Left hindlimb (tissue), 1 donor: ENCODE measurements around the gene SMG6.
"Not testable (repeated sequence)": the region's sequence is repeated elsewhere in the genome, so short reads cannot be mapped to it uniquely, and the experiment has no call there.

Experiments used
- DNase-seq: peaks from one replicate; pipeline ENCODE4 v3.0.0-alpha.2; 2018

The SMG6 gene

DNA sequence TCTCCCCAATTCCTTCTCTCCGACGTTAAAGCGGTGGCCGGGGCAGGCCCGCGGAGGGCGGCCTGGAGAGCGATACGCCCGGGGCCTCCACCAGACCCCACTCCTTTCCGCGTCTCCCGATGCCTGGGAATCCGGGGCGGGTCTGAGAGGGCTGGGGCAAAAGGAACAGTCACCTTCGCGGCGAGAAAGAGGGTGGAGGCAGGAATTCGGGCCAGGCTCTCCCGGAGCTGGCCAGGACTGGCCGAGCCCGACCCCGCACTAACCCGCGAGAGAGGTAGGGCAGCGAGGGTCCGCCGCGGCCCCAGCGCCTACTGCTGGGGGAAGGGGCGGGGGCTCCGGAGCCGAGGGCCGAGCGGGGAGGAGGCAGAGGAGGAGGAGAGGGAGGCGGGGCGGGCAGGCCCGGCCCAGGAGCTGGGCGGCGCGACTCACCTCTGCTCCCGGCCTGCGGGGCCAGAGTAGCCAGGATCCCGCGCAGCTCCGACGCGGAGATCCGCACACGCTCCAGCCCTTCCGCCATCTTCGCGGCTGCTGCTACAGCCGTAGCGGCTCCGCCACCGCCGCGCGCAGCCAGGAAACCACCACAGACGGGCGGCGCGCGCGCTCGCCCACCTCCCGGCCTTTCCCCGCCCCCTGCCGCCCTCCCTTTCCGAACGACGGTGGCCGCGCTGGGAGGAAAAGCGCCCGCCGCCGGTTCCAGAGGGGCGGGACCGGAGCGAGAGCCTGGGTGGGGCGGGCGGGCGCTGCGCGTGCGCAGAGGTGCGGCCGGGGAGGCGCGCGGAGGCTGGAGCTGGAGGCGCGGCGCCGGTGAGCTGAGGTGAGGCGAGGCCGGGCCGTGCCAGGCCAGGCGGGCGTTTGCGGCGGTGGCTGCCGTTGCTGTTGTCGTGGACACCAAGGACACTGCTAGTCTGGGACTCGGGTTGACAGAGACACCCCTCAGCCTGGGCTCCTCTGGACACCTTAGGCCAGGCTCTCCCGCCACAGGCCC, at the start of gene SMG6, which contains the start of gene SRR:
Gene SMG6 (minus strand): TSS at position 582 of the 985 bp plus-strand sequence. CDS start 65 bp downstream, at position 517.
Gene SRR (plus strand): TSS at position 747 of the 985 bp plus-strand sequence. CDS start 11,611 bp downstream, outside the sequence.
- peak; percentile 96 for DNase-seq

DNA sequence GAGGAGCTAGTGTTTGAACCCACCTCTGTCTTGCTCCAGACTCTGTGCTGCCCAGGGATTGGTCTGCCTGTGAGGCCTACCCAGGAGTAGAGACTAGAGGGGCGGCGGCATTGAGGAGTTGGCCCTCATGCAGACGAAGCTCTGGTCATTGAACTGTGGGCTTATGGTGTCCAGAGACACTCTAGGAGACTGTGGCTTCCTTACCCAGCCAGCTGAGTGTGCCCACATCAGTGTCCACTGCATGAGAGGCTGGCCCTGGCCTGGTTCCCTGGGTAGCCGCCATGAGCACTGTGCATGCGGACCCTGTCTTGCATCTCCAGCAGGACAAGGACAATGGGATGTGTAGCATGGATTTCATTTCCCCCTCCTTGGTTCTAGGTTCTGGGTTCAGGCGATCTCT, 47.7 kb upstream of the SMG6 start:
- DNase-seq: no peak

DNA sequence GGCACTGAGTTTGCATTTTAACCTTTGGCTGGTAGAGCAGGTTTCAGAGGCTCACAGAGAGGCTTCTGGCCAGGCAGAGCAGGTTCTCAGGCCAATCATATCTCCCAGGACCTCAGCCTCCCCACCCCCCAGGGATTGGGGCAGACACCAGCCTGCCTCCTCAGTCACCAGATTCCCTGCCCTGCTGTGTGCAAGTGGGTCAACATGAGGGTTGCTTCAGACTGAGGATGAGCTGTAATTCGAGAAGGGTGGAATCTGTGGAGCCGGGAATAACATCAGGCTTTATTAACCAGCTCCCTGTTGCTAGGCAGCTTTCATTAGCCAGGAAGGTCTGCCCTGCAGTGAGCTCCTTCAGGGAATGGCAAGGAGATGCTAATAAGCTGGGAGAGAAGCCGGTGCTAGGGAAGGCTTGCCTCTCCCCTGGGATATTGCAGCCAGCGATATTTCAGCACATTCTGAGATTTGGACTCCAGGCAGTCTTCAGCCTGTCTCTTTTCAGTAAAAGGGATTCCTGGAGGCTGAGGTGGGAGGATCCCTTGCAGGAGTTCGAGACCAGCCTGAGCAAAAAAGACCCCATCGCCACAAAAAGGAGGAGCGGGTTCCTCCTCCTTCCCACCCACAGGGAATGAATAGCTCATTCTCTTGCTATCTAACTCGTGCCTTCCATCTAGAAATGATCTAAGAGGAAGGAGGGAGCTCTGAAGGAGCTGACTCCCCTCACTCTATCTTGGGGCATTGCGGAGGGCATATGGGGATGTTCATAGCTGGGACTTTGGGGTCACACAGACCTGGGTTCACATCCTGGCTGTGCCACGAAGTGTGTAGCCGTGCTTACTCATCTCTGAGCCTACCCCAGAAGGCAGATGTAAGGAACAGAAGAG, 44.5 kb upstream of the SMG6 start:
- no peak for DNase-seq

DNA sequence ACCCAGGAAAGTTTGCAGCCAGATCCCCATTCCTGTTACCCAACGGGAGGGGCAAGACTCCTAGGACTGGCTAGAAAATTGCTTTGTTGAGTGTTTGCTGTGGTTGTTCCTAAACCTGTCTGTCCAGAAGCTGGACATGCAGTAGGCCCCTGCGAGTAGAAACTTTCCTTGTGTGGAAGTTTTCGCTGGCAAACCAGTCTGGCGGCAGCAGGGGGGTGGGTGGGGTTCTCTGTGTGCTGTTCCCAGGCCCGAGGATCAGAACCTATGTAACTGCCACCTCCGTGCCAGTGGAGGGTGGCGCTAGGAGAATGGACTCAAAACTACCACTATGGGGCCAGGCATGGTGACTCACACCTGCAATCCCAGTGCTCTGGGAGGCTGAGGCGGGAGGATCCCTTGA, 42.9 kb upstream of the SMG6 start:
- no peak for DNase-seq

DNA sequence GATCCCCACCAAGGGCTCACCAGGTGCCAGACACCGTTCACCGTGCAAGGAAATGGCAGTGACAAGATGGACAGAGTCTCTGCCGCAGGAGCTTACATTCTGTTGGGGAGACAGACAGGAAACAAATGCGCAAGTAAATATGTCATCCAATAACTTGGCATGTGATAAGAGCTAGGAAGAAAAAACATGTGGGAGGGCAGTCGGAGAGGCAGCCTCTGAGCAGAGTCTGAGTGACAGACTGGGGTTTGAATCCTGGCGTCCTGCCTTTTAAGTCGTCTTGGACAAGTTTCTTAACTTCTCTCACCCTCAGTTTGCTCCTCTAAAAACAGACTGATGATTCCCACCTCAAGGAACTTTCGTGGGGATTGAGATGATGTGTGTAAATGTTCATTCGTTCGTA, 40.9 kb upstream of the SMG6 start:
- DNase-seq: no peak

DNA sequence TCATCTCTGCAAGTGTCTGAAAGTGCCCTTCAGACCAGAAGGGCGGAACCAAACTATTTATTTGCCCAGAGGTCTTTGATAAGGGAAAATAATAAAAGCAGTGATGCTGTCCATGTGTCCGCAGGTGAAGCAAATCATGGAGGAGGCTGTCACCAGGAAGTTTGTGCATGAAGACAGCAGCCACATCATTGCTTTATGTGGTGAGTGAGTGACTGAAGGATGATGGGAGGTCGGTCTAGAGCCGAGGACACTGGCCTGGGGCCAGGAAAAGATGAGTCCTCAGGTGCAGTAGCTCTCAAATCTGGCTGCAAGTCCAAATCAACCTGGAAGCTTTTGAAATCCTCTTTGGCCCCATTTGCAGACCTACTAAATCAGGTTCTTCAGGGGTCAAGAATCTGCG, 39.8 kb upstream of the SMG6 start:
- DNase-seq: no peak

DNA sequence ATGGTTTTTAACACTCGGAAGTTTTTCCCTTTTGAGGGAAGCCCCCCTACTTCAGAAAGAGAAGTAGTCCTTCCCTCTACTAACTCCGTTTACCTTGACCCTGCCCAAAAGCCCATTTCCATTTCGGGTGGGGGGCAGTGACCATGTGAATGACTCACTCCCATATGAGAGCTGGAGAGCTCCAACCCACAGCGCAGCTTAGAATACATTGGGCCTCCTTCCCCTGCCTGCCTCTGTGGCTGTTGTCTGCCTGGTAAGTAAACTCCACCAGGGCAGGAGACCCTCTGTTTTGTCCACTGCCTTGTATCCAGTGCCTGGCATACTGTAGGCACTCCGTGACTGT, 34.7 kb upstream of the SMG6 start:
- DNase-seq: no peak

DNA sequence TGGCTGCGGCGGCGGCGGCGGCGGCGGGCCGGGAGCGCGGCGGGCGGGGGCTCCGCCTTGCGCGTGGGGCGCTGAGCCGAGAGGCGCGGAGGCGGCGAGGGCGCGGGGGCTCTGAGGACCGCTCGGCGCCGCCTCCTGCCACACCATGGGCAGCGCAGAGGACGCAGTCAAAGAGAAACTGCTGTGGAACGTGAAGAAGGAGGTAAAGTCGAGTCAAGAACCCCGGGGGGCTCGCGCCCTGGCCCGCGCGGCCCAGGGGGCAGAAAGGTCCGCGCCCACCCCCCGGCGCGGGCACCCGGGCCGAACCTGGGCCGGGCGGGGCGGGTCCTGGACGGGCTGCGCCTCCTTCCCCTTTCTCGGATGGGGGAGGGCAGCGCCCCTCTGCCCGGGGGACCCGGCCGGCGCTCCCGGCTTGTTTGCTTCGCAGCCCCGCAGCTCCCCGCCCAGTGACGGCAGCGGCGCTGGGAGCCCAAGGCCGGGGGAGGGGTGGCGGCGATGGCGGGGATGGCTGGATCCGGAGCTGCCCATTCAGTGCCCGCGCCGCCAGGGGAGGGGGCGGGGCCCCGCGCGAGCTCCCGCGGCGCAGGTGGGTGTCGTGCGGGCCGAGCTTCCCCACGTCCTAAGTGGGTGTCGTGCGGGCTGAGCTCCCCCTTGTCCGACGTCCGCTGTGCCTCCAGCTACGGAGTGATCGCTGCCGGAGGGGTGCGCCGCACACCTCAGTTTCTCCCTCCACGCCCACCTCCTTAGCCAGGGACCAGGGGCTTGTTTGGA, 34.1 kb upstream of the SMG6 start:
- DNase-seq: peak; percentile 71

DNA sequence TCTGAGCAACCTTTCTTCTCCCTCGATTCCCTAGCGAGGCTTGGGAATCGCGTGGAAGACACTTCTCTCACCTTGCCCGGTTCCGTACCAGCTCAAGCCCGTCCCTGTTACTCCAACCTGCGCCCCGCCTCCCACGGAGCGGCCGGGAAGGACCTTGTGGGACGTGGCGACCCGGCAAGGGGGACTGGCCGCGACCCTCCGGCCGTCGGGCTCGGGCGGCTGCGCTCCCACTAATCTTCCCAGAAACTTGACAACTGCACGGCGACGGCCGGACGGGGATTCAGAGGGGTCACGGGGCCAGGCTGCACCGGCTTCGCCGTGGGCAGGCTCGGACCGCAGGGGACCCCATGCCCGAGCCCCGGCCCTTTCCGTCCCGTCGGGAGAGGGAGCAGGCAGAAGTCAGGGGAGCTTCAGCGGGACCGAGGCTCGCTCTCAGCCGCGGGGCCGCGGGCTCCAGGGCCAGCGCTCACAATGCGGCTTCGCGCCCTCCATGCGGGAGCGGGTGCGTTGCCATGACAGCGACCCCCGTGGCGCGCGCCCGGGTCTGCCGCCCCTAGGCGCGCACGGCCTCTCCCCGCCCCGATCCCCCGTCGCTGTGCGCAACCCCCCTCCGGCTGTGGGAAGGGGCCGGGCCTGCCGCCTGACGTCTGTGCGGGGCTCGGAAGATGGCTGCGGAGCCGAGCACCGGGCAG, 33.4 kb upstream of the SMG6 start, which contains the start of gene SGSM2:
Gene SGSM2 (plus strand): TSS at position 650 of the 692 bp plus-strand sequence. CDS start 188 bp downstream, outside the sequence.
- peak; percentile 82 for DNase-seq

DNA sequence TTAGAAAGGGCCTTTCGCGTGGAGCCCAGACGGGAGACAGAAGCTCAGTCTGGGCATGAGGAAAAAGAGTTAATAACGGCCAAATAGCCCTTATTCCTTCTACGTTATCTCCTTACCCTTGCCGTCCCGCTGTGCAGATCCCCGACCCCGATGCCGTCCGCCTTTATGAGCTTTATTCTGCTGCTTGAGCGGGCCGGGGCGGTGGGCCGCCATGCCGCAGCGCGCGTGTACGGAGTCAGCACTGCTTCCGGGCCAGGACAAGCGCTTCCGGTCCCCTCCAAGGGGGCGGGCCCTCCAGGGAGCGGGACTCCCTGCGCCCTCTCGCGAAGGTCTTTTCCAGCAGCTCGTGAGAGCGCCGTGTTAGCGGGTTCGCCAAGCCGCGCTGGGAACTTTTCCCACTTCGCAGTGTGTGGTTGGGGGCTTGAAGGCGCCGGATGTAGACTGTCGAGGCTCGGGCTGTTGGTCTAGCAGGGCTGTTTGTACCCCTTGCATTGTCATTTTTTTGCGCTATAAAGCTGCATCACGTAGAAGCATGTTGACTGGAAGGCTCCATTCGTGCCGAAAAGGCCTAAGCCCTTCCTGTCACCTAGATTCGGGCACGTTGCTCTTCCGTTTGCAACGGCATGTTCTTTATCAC, 32.7 kb upstream of the SMG6 start, which contains the start of gene TSR1:
Gene TSR1 (minus strand): TSS at position 243 of the 637 bp plus-strand sequence. CDS start 30 bp downstream, at position 213.
- peak; percentile 94 for DNase-seq

DNA sequence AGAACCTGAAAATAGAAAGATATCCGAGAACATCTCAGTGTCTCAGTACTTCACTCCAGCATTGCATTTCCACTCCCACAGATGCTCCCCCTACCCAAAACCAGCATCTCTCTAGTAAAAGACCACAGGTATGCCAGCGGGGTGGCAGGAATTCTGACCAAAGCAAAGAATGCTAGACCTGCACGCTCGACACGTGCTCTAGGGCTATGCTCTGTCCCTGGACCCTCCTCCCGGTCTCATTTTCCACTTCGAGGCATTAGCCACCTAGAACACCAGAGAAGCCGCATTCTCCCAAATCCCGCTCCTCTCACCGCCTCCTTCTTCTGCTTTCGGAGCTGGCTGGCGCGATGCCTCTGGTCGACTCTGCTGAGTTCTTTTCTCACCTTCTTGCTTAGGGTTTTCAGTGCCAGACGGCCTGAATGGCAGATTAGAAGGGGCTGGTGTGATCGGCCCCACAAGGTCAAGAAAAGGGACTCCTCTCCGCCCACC, 32.2 kb upstream of the SMG6 start:
- no peak for DNase-seq

DNA sequence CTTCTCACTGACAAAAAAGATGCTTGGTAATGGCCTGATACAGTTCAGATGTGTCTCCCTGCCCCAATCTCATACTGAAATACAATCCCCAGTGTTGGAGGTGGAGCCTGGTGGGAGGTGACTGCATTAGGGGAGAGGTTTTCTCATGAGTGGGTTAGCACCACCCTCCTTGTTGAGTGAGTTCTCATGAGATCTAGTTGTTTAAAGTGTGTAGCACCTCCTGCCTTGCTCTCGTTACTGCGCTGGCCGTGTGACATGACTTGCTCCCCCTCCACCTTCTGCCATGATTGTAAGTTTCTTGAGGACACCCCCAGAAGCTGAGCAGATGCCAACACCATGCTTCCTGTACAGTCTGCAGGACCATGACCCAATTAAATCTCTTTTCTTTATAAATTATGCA, 27.7 kb upstream of the SMG6 start:
- no peak for DNase-seq

DNA sequence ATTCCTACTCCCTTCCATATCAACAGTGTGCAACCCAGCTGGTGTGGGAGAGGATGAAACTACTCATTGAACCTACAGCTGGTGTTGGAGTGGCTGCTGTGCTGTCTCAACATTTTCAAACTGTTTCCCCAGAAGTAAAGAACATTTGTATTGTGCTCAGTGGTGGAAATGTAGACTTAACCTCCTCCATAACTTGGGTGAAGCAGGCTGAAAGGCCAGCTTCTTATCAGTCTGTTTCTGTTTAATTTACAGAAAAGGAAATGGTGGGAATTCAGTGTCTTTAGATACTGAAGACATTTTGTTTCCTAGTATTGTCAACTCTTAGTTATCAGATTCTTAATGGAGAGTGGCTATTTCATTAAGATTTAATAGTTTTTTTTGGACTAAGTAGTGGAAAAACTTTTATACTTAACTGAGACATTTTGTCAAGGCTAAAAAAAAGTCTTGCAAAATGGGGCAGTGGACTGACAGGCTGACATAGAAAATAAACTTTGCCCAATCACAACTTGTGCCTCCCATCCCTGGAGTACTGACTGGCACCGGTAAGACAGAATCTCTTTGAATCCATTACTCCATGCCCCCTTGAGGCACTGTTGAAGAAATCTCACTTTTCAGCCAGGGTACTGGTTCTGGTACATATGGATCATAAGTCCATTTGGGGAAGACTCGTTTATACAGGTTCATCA, 20.2 kb upstream of the SMG6 start:
- DNase-seq: no peak

DNA sequence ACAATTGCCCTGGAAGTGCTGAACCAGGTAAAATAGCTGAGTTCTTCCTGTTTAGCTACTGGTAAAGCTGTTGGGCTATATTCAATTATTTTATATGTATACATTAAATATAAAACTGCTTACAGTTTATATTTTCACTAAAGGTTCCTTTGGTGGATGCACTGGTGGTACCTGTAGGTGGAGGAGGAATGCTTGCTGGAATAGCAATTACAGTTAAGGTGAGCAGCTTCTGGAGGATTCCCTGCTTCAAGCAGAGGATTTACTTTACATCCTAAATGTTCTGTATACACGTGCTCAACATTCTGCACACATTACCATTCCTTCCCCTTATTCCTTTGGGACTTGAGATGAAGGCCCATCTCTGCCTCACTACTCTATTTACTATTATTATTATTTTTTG, 17.8 kb upstream of the SMG6 start:
- DNase-seq: no peak

DNA sequence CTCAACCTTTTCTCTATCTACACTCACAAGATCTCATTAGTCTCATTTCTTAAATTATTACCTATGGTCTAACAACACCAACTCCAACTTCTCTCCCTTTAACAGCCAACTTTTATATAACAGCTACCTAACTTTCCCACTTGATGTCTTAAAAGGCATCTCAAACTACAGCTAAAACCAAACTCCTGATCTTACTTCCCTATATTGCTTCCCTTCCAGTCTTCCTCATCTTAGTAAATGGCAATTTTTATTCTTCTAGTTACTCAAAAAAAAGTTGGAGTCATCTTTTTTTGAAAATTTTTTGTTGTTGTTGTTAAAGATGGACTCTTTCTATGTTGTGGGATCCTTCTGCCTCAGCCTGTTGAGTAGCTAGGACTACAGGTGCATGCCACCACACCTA, 15.5 kb upstream of the SMG6 start:
- DNase-seq: no peak

DNA sequence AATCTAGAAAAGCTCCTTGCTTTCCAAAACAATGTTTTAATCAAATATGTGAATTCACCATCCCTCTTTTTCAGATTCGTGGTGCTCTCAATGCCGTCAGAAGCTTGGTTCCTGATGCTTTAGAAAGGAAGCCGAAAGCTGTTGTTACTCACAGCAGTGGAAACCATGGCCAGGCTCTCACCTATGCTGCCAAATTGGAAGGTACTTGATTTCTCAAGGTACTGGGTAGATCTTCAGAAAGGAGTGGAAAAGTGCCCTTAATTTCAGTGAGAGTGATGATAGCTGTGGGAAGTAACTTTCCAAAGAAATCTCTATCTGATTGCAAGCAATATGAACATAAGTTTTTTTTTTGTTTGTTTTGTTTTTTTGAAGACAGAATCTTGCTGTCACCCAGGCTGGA, 14.2 kb upstream of the SMG6 start:
- no peak for DNase-seq

DNA sequence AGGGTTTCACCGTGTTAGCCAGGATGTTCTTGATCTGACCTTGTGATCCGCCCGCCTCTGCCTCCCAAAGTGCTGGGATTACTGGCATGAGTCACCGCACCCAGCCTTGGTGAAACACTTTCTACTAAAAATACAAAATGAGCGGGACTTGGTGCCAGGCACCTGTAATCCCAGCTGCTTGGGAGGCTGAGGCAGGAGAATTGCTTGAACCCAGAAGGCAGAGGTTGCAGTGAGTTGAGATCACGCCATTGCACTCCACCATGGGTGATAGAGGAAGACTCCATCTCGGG, 13.3 kb upstream of the SMG6 start:
- DNase-seq: not testable (repeated sequence)

DNA sequence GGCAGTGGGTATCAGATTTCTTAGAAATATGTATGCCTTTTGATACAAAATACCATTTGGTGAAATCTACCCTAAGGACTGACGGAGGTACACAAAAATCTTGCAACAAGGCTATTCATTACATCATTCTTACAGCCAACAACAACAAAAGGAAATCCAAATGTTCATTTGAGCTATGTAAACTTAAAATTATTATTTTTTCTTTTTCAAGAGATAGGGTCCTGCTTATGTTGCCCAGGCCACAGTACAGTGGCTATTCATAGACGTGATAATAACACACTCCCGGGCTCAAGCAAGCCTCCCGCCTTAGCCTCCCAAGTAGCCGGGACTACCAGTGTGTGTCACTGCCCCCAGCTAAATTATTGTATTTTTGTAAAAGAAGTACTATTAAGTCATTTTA, 9.2 kb upstream of the SMG6 start:
- no peak for DNase-seq

DNA sequence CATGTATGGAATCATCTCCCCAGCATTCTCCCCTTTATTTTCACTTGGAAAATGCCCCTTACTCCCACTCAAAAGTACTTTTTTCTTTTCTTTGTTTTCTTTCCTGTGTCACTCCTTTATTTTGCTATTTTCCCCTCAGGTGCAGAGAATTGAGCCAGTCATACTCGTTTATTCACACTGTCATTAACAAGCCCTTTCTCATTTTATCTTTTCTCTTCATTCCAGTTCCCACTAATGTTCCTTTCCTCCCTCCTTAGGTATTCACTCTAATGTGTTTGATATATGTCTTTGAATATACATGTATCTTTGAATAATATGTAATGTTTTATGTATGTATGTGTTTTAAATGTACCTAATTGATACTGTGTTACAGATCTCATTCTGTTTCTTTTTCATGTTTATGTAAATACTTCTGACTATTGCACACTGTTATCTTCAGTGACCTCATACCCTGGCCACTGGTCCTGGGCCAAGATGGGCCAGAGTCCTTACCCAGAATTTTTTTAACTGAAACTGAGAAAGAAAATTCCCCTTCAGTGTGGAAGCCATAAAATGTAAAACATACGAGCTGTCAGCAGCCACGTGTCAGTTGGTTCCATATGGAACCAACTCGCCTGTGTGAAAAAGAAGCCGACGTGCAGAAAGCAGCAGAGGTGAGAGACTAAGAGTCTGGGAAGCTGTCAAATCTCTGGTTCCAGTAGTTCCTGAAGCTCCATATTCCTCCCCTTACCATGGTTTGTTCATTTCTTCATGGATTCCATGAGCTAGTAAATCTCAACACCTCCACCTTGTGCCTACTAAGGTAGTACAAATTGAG, 6.0 kb upstream of the SMG6 start:
- DNase-seq: no peak

DNA sequence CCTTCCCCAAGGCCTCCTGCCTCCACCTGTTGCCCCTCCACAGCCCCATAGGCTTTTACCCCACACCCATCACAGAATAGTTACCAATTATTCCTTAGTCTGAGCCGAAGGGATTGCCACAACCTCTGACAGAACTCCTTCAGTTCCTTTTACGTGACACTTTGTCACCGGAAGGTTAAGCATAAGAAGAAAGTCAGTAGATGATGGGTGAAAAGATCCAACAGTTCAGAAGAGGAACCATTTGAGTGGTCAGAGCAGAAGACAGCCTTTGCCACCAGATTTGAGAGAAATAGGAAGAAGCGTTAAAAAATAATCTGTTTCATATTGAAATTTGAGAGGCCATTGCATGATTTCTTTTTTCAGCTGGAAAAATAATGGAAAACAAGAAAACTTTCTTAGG, 1.3 kb upstream of the SMG6 start:
- DNase-seq: no peak
